ENCODE measurements around the gene HACL1. TPM values are rescaled to one million over a fixed set of nuclear protein-coding genes. Genes with fewer than 3 reads are reported as not detected.

HACL1 gene
- 22.8 TPM in 2 replicates for total RNA-seq

- H3K36me3 Mint-ChIP-seq (ENCODE audit: low read depth): peaks cover 54% of the 10 kb centered on the region
- H3K4me3 Mint-ChIP-seq (ENCODE audit: low read depth): peak within 1 kb of the TSS; percentile 100
- peak; percentile 99 for DNase-seq (ENCODE audit: low spot score)
- H3K4me1 Mint-ChIP-seq (ENCODE audit: low read depth): peaks cover 28% of the 10 kb centered on the region
- intact Hi-C loops (cut with micrococcal nuclease): loop anchor here (1.0 to 2.0 kb wide), 4 partner anchors 35 to 653 kb away; no protein-coding TSS in a partner anchor
- H3K27me3 Mint-ChIP-seq (ENCODE audit: low read depth): no peaks in the 10 kb centered on the region
- H3K27ac Mint-ChIP-seq: peak within 1 kb of the TSS; percentile 99
- peaks cover 15% of the 10 kb centered on the region for H3K9me3 Mint-ChIP-seq
Measured at GRCh38 chr3:15601399-15602145, at the start of gene HACL1, which contains the start of gene BTD. HACL1 (minus strand) TSS chr3:15601569; CDS start chr3:15601463, 106 bp downstream. BTD (plus strand) TSS chr3:15601745; CDS start chr3:15635440, 33,695 bp downstream.

GRCh38 chr3:15649858-15650257 lies 48.5 kb upstream of the HACL1 start:
- Mint-ChIP-seq H3K27me3 (ENCODE audit: low read depth) (no peaks in the 10 kb centered on the region), H3K27ac (no peak overlapping the region), H3K9me3 (peaks cover 13% of the 10 kb centered on the region), H3K4me3 (ENCODE audit: low read depth) (no peak overlapping the region), H3K4me1 (ENCODE audit: low read depth) (peaks cover 44% of the 10 kb centered on the region), H3K36me3 (ENCODE audit: low read depth) (peaks cover 16% of the 10 kb centered on the region)
- intact Hi-C loops (cut with micrococcal nuclease): no loop called here
- DNase-seq (ENCODE audit: low spot score): no peak

- H3K4me1 Mint-ChIP-seq (ENCODE audit: low read depth): peaks cover 44% of the 10 kb centered on the region
- intact Hi-C loops (cut with micrococcal nuclease): no loop called here
- no peak overlapping the region for H3K27ac Mint-ChIP-seq
- H3K9me3 Mint-ChIP-seq: peaks cover 10% of the 10 kb centered on the region
- no peak overlapping the region for H3K4me3 Mint-ChIP-seq (ENCODE audit: low read depth)
- no peak for DNase-seq (ENCODE audit: low spot score)
- peaks cover 18% of the 10 kb centered on the region for H3K36me3 Mint-ChIP-seq (ENCODE audit: low read depth)
- no peaks in the 10 kb centered on the region for H3K27me3 Mint-ChIP-seq (ENCODE audit: low read depth)
Measured at GRCh38 chr3:15649341-15649740, 48.0 kb upstream of the HACL1 start.

- Mint-ChIP-seq H3K9me3 (peaks cover 5% of the 10 kb centered on the region), H3K27me3 (ENCODE audit: low read depth) (no peaks in the 10 kb centered on the region), H3K27ac (peak overlapping the region; percentile 73), H3K36me3 (ENCODE audit: low read depth) (peaks cover 21% of the 10 kb centered on the region), H3K4me3 (ENCODE audit: low read depth) (peak overlapping the region; percentile 52), H3K4me1 (ENCODE audit: low read depth) (peaks cover 44% of the 10 kb centered on the region)
- DNase-seq (ENCODE audit: low spot score): peak; percentile 62
- intact Hi-C loops (cut with micrococcal nuclease): loop anchor here (1.0 kb wide), 2 partner anchors 11 to 17 kb away; no protein-coding TSS in a partner anchor
Measured at GRCh38 chr3:15647611-15648167, 46.3 kb upstream of the HACL1 start.

GRCh38 chr3:15646851-15647511 lies 45.6 kb upstream of the HACL1 start:
- H3K36me3 Mint-ChIP-seq (ENCODE audit: low read depth): peaks cover 21% of the 10 kb centered on the region
- H3K9me3 Mint-ChIP-seq: peaks cover 5% of the 10 kb centered on the region
- peak overlapping the region; percentile 73 for H3K27ac Mint-ChIP-seq
- DNase-seq (ENCODE audit: low spot score): no peak
- intact Hi-C loops (cut with micrococcal nuclease): loop anchor here (1.0 kb wide), 2 partner anchors 11 to 17 kb away; no protein-coding TSS in a partner anchor
- H3K4me3 Mint-ChIP-seq (ENCODE audit: low read depth): peak overlapping the region; percentile 52
- no peaks in the 10 kb centered on the region for H3K27me3 Mint-ChIP-seq (ENCODE audit: low read depth)
- H3K4me1 Mint-ChIP-seq (ENCODE audit: low read depth): peaks cover 46% of the 10 kb centered on the region

GRCh38 chr3:15645740-15646501 lies 44.6 kb upstream of the HACL1 start:
- no peak overlapping the region for H3K4me3 Mint-ChIP-seq (ENCODE audit: low read depth)
- H3K36me3 Mint-ChIP-seq (ENCODE audit: low read depth): peaks cover 28% of the 10 kb centered on the region
- peaks cover 5% of the 10 kb centered on the region for H3K9me3 Mint-ChIP-seq
- peaks cover 48% of the 10 kb centered on the region for H3K4me1 Mint-ChIP-seq (ENCODE audit: low read depth)
- no peak for DNase-seq (ENCODE audit: low spot score)
- peak overlapping the region; percentile 18 for H3K27ac Mint-ChIP-seq
- no peaks in the 10 kb centered on the region for H3K27me3 Mint-ChIP-seq (ENCODE audit: low read depth)
- intact Hi-C loops (cut with micrococcal nuclease): no loop called here

DNA sequence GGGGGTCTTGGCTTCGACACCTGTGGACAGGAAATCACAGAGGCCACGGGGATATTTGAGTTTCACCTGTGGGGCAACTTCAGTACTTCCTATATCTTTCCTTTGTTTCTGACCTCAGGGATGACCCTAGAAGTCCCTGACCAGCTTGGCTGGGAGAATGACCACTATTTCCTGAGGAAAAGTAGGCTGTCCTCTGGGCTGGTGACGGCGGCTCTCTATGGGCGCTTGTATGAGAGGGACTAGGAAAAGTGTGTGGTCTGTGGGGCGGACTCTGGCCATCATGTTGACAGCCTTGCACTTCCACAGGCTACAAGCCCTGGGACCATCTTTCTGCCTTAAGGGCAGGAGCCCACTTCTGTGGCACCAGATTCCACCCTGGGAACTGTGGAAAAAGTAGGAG lies 43.9 kb upstream of the HACL1 start:
- Mint-ChIP-seq H3K4me3 (ENCODE audit: low read depth) (no peak overlapping the region), H3K36me3 (ENCODE audit: low read depth) (peaks cover 28% of the 10 kb centered on the region), H3K27me3 (ENCODE audit: low read depth) (no peaks in the 10 kb centered on the region), H3K27ac (peak overlapping the region; percentile 18), H3K4me1 (ENCODE audit: low read depth) (peaks cover 48% of the 10 kb centered on the region), H3K9me3 (peaks cover 5% of the 10 kb centered on the region)
- no peak for DNase-seq (ENCODE audit: low spot score)
- intact Hi-C loops (cut with micrococcal nuclease): no loop called here

GRCh38 chr3:15638891-15639262 lies 37.5 kb upstream of the HACL1 start:
- Mint-ChIP-seq H3K9me3 (no peaks in the 10 kb centered on the region), H3K4me3 (ENCODE audit: low read depth) (no peak overlapping the region), H3K4me1 (ENCODE audit: low read depth) (peaks cover 46% of the 10 kb centered on the region), H3K27ac (no peak overlapping the region), H3K36me3 (ENCODE audit: low read depth) (peaks cover 10% of the 10 kb centered on the region), H3K27me3 (ENCODE audit: low read depth) (no peaks in the 10 kb centered on the region)
- intact Hi-C loops (cut with micrococcal nuclease): no loop called here
- DNase-seq (ENCODE audit: low spot score): no peak

DNA sequence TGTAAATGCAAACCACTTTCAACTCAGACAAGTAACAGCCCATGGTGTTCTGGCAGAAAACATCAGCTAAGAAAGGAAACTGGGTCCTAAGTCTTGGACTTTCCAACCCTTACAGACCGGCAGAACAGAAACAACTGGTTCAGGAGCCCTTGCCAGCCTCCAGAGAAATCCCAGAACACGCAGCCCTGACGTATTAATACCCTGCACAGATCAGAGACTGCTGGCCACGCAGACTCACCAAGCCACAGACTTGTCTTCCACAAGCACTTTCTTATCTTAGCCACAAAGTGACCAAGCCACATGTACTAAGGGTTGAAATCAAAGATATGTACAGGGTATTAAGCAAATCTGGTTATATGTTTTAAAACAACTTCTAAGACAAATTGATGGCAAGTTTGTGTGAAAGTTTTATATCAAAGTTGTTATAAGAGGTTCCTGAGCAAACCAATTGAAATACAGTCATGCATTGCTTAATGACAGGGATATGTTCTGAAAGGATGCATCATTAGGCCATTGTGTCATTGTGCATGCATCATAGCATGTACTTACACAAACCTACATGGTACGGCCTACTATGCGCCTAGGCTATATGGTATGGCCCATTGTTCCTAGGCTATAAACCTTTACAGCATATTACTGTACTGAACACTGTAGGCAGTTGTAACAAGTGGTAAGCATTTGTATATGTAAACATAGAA lies 37.0 kb upstream of the HACL1 start:
- H3K4me1 Mint-ChIP-seq (ENCODE audit: low read depth): peaks cover 52% of the 10 kb centered on the region
- no peaks in the 10 kb centered on the region for H3K9me3 Mint-ChIP-seq
- H3K4me3 Mint-ChIP-seq (ENCODE audit: low read depth): no peak overlapping the region
- DNase-seq (ENCODE audit: low spot score): no peak
- peaks cover 10% of the 10 kb centered on the region for H3K36me3 Mint-ChIP-seq (ENCODE audit: low read depth)
- peak overlapping the region; percentile 87 for H3K27ac Mint-ChIP-seq
- intact Hi-C loops (cut with micrococcal nuclease): no loop called here
- H3K27me3 Mint-ChIP-seq (ENCODE audit: low read depth): no peaks in the 10 kb centered on the region

DNA sequence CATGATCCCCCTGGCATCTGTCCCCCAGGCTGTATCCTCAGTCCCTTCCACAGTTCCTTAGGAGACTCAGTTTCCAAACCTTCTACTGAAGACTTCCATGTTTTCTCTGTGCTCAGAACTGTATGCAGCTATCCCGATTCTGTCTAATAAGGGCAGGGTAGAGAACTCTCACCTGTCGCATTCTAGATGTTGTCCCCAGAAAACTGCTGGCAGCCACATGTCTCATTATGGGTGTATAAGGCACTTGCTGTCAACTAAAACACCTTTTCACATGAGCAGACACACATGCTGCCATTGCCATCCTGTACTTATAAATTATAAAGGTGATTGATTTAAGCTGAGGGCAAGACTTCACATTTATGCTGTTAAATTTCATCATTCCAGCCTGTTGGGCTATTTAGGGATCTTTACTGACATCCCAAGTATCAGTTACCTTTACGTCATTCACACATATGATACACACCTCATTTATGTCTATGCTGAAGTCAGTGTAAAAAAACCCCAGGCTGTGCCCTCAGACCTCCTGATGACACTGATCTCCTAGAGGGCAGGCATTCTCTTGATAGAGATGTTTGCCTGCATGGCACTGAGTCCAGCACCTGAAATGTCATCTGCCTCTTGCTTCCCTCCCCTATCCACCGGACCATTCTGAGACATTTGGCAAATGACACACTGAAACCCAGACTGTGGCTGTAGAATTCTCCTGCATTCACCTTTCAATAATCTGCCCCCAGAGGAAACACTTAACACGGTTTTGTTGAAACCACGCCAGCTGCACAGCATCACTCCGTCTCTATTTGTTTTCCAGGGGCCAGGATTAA lies 36.0 kb upstream of the HACL1 start:
- intact Hi-C loops (cut with micrococcal nuclease): loop anchor here (2.0 kb wide), 3 partner anchors 37 to 167 kb away; partner anchors contain the start of genes BTD and HACL1
- Mint-ChIP-seq H3K36me3 (ENCODE audit: low read depth) (peaks cover 7% of the 10 kb centered on the region), H3K9me3 (no peaks in the 10 kb centered on the region), H3K4me1 (ENCODE audit: low read depth) (peaks cover 54% of the 10 kb centered on the region), H3K27ac (peak overlapping the region; percentile 87), H3K4me3 (ENCODE audit: low read depth) (peak overlapping the region; percentile 11), H3K27me3 (ENCODE audit: low read depth) (no peaks in the 10 kb centered on the region)
- DNase-seq (ENCODE audit: low spot score): no peak

DNA sequence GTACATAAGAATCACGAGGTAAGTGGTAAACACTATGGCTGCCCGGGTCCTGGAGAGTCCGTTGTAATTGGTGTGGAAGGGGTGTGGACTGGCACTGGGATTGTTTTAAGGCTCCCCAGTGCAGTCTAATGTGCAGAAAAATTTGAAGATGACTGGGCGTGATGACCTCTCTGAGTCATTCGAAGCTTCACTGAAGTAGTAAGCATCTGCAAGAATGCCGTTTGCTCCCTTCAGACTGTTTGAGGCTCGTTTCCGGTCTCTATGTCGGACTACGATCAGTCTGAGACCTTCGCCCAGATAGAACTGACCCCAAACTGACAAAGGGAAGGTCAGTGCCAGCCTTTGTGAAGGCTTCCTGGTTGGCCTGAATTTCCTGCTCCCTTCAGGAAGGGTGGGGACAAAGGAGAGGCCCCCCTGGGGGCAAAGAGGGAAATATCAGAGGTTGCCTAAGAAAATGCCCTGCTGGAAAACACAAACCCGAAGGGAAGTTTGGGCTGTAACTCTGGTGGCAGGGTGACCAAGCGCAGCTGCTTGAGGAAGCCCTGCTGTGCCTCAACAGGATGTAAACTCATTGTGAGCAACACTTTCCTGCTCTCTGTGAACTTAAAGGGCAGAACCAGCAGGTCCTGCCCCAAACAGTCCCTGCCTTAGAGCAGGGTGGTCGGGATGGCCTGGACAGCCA lies 34.8 kb upstream of the HACL1 start:
- no peaks in the 10 kb centered on the region for H3K9me3 Mint-ChIP-seq
- DNase-seq (ENCODE audit: low spot score): no peak
- intact Hi-C loops (cut with micrococcal nuclease): loop anchor here (1.0 to 2.0 kb wide), 6 partner anchors 11 to 169 kb away; partner anchors contain the start of genes ANKRD28, BTD and HACL1
- H3K4me1 Mint-ChIP-seq (ENCODE audit: low read depth): peaks cover 59% of the 10 kb centered on the region
- H3K36me3 Mint-ChIP-seq (ENCODE audit: low read depth): no peaks in the 10 kb centered on the region
- peak overlapping the region; percentile 56 for H3K4me3 Mint-ChIP-seq (ENCODE audit: low read depth)
- H3K27me3 Mint-ChIP-seq (ENCODE audit: low read depth): no peaks in the 10 kb centered on the region
- peak overlapping the region; percentile 87 for H3K27ac Mint-ChIP-seq
